Suppressor macrophage (primary cell): ENCODE data around the gene EFNB3.

Experiments used
- DNase-seq, 4 experiments: peaks; one replicate each; pipeline ENCODE4 v3.0.0-alpha.2; 2020 to 2022

The EFNB3 gene

DNA sequence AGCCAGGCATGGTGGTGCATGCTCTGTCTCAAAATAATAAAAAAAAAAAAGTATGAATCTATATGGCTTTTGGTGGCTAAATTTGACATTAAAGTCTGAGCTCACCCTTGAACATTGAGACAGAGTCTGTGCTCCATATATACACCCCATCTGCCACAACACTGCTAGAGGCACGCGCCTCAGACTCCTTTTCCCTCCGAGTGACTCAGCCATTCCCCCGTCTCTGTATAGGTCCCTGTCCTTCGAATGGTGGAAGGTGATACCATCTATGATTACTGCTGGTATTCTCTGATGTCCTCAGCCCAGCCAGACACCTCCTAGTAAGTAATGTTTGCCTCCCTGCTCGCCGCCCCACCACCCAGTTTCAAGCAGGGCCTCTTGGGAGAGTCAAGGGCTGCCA, 4.5 kb upstream of the EFNB3 start:
- no peak for DNase-seq

DNA sequence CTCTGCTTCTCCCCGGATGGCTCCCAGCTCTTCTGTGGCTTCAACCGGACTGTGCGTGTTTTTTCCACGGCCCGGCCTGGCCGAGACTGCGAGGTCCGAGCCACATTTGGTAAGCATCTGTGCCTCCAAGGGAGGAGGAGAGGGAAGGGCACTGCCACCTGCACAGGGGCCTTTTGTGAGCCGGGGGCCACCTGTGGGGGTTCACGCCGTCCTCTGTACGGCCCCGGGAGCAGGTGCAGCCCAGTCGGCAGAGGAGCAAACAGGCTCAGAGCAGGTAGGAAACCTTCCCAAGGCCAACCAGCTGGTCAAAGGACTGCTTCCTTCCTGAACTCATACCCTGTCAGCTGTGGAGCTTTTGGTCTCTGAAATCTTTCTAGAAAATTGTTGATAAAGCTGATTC, 3.3 kb upstream of the EFNB3 start:
- DNase-seq: no peak

DNA sequence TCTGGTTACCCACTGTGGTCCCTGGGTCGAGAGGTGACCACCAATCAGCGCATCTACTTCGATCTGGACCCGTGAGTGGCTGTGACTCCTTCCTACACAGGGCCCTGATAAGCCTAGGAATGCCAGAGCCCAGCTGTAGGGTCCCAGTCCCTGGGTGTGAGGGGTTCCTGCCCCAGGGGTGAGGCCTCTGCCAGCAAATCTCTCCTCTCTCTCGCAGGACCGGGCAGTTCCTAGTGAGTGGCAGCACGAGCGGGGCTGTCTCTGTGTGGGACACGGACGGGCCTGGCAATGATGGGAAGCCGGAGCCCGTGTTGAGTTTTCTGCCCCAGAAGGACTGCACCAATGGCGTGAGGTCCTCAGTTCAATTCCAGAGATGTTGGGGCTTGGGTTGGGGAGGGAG, 2.2 kb upstream of the EFNB3 start:
- DNase-seq: no peak

DNA sequence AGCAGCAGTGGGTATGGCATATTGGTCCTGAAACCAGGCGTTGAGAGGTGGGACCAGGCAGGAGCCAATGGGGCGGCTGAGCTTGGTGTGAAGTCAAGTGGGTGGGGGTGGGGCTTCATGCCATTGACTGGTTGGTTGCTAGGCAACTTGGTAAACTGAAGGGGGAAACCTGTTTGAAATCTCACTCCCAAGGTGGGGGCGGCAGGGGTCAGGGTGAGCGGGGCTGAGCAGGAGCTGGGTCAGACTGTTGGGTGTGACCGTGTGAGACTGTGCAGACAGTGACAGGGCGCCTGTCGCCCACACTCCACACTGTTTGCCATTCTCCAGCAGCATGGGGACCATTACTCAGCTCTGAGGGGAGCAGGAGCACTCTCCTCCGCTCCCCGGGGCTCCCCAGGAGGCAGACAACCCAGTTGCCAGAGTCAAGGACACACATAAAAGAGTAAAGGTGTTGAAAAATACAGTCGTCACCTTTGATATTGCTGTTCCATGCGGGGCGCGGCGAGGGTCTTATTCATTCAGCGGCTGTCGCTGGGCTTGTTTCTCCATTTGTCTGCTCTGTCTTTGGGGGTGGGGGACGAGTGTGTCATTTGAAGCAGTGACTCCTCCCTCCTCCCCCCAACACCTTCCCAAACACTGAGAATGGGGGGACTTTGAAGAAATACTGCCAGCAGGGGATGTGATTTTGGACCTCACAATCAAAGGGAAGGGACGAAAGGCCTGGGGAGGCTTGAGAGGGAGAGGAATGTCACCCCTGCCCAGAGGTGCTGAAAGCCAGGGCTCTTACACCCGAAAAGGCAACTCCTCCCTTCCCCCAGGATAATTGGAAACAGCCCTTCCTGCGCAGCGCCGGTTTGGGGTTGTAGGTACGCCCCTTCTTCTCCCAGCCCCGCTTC, 1.2 kb upstream of the EFNB3 start:
- DNase-seq: no peak

DNA sequence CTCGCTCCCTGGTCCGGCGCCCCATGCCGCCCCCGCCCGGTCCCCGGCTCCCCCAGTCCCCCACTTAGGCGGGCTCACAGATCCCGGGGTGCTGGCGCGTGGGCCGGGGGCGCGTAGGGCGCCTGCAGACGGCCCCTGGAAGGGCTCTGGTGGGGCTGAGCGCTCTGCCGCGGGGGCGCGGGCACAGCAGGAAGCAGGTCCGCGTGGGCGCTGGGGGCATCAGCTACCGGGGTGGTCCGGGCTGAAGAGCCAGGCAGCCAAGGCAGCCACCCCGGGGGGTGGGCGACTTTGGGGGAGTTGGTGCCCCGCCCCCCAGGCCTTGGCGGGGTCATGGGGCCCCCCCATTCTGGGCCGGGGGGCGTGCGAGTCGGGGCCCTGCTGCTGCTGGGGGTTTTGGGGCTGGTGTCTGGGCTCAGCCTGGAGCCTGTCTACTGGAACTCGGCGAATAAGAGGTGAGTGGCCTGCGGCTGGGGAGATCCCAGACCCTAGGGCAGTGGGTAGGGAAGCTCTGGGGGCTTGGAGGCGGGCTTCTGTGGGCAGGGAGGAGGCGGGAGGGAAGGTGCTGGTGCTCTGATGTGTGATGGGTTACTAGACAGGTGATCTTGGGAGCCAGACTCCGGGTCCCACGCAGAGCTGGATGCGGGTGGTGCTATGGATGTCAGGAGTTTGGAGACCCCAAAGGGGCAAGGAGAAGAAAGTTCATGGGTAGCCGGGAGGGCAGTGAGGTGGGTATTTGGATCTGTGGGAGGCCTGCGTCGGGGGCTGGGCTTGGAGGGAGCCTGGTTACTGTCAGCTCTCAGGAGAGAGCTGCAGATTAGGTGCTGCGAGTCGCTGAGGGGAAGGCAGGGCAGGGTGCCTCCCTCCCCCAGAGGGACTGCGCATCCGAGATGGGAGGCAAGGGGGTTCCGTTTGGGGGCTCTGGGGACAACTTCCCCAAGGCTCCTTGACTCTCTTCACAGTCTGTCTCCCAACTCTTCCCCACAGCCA, 560 bp downstream of the EFNB3 start:
- DNase-seq: no peak

DNA sequence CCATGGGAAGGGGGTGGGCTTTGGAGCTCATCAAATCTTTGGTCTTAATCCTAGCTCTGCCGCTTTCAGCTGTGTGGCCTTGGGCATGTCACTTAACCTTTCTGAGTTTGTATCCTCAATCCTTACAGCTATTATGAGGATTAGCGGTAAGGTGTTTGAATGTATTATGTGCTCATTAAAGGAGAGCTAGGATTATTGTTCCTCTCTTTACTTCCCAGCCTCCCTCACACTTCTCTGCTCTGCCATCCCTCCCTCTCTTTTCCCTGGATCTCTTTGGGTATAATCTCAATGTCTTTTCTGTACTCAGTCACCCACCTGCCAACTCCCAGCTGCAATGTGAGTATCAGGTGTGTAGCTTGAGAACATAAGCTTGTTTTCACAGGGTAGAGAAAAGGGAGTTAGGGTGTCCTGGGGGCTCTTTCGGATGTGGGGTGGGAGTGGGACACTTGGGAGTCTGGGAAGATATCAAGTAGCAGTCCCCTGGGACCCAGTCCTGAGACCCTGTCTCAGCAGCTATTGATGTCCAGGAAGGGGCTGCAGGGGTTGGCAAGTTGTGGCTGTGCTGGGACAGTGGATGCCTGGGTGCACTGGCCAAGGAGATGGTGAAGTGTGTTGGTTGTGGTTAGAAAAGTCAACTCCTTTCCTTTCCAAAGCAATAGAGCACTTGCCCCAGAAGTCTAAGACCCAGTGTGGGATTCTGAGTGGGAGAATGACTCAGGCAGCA, 1.8 kb downstream of the EFNB3 start:
- no peak for DNase-seq

DNA sequence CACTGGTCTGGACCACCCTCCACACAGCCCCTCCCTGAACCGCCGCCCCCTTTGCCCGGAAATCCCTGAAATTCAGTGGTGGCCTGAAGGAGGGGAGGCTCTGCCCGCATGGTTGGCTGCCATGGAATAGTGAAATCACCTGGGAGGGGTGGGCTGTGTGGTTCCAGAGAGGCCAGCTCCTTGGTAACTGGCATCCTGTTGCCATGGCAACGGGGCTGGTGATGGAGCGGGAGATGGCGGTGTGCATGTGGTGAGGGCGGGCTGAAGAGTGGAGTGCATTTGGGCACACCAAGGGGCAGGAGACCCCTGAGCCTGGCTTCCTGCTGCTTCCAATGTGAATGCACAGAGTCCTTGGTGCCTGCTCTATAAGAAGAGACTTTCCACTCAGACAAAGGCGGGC, 2.4 kb downstream of the EFNB3 start:
- no peak for DNase-seq

DNA sequence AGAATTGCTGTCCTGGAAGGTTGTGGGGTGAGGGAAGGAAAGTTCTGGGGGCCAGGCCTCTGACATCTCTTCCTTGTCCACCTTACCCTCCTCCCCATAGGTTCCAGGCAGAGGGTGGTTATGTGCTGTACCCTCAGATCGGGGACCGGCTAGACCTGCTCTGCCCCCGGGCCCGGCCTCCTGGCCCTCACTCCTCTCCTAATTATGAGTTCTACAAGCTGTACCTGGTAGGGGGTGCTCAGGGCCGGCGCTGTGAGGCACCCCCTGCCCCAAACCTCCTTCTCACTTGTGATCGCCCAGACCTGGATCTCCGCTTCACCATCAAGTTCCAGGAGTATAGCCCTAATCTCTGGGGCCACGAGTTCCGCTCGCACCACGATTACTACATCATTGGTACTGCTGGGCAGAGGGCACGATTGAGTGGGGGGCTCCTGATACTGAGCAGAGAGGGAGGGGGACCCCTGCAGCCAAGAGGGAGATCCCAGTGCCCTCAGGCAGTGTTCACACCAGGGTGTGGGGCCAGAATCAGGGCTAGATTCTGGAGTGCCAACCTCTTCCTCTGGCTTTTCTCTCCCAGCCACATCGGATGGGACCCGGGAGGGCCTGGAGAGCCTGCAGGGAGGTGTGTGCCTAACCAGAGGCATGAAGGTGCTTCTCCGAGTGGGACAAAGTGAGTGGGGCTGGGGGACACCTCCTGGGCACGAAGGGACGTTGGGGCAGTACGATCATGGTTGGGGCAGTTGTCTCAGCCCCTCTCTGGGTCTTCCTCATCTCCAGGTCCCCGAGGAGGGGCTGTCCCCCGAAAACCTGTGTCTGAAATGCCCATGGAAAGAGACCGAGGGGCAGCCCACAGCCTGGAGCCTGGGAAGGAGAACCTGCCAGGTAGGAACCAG, 3.1 kb downstream of the EFNB3 start:
- DNase-seq: no peak

DNA sequence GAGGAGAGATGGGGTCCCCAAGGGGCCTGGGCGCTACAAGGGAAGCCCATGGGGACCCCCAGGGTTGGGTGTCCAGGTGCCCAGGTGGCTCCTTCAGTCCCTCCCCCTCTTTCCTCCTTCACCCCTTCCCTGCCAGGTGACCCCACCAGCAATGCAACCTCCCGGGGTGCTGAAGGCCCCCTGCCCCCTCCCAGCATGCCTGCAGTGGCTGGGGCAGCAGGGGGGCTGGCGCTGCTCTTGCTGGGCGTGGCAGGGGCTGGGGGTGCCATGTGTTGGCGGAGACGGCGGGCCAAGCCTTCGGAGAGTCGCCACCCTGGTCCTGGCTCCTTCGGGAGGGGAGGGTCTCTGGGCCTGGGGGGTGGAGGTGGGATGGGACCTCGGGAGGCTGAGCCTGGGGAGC, 4.0 kb downstream of the EFNB3 start:
- no peak for DNase-seq

DNA sequence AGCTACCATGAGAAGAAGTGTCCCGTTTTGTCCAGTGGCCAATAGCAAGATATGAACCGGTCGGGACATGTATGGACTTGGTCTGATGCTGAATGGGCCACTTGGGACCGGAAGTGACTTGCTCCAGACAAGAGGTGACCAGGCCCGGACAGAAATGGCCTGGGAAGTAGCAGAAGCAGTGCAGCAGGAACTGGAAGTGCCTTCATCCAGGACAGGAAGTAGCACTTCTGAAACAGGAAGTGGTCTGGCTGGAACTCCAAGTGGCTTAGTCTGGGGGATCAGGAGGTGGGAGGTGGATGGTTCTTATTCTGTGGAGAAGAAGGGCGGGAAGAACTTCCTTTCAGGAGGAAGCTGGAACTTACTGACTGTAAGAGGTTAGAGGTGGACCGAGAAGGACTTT, 5.3 kb downstream of the EFNB3 start:
- DNase-seq: peak; percentile 22 to 57 (median 46)

DNA sequence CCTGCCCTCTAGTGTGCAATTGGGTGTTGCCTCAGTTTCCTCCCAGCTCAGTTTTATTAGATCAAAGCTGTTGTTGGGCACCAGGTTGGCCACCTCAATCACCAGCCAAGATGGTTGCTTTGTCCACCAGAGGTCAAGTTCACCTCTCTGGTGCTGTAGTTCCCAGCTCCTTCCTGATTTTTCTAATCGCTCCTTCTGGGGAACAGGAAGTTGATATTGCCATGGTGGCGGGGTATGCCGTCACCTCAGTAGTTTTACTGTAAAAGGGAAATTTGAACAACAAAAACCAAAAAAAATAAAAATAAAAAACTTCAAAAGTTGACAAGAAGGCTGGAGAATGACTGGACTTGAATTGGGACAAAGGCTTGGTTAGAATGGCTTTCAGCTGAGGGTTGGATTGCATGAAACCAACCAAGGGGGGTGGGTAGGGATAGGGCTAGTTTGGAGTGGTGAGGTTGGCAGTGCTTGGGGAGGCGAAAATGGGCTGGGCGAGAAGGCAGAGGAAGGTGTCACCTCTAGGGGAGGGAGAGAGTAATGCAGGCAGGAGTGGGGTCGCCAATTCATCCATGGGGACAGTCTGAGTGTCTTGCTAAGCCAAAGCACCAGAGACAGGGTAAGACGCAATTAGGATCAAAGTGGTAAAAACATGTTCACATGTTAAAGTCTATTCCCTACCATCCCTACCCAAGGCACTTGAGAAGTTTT, 6.2 kb downstream of the EFNB3 start:
- peak; percentile 40 to 66 (median 56) for DNase-seq

DNA sequence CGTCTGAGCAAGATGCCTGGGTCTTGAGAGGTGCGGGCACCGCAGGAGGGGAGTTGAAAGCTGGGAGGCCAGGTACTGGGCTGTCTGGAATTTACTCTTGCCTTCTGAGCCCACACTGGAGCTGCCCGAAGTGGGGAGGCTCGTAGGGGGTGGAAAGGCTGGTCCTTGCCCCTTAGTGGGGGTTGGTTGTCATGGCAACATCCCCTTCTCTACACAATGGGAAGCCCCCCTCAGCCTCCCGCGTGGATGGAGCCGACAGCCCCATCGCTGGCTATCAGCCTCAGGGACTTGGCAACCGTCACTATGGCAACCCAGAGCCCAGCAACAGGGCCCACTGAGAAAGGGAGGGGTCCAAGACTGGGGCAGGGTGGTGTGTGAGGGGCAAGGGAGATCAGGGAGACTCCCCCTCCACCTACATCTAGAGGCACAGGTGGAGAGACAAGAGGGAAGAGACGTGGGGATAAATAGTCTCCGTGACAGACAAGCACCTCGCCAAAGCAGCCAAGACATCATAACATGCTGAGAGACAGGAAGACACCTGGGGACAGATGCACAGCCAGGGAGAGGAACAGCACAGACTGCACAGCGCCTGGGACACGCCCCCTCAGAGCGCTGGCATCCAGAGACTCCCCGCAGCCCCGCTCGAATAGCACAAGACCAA, 7.2 kb downstream of the EFNB3 start:
- no peak for DNase-seq

DNA sequence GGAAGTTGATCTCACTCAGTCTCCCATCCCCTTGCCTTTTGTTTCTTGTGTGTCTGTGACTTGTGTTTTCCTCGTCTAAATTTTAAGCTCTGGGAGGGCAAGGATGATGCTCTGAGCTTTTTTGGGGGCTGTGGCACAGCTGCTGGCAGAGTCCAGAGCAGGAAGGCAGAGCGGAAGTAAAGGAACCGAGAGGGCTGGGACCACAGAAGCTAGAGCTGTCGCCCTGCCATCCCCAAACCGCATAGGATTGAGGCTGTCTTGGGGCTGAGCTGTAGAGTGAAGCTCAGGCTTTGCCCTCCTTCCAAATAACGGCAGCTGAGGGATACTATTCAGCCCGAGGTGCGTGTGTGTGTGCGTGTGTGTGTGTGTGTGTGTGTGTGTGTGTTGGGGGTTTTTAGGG, 8.8 kb downstream of the EFNB3 start:
- DNase-seq: peak in 2 of 4 experiments; percentile 19 to 24

DNA sequence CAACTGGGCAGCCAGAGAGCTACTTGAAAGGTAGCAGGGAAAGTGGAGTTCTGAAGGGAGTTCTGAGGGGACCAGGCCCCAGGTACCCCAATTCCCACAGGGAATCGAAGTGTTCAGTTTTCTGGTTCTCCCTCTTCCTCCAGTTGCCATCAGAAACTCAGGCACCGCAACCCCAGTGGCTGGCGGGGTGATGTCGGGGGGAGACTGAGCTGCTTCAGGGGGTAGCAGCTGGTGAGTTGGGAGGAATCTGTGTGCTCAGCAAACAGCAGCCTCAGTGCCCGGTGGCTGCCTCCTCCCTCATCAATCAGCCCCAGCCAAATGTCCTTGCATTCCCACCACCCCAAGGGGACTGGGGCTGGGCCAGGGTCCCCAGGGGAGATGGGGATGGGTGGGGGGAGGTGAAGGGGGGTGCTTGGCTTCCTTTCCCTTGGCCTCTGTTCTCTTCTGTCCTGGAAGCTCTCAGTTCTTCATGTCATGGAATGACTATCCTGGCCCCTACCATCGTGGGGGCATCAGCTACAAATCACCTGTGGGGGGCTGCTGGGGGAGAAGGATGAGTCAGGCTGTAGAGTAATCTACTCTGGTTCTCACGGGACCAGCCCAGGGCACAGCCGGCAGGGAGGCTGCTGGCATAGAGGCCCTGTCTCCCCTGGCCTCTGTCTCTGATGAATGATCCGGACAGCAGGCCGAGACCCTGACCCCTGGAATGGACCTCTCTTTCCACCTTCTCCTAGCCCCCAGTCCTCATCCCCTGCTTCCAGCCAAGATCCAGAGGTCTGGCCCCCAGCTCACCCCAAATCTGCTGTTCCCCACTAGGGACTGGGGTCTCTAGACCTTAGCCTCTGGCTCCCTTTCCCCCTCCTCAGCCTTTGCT, 10.0 kb downstream of the EFNB3 start:
- no peak for DNase-seq

DNA sequence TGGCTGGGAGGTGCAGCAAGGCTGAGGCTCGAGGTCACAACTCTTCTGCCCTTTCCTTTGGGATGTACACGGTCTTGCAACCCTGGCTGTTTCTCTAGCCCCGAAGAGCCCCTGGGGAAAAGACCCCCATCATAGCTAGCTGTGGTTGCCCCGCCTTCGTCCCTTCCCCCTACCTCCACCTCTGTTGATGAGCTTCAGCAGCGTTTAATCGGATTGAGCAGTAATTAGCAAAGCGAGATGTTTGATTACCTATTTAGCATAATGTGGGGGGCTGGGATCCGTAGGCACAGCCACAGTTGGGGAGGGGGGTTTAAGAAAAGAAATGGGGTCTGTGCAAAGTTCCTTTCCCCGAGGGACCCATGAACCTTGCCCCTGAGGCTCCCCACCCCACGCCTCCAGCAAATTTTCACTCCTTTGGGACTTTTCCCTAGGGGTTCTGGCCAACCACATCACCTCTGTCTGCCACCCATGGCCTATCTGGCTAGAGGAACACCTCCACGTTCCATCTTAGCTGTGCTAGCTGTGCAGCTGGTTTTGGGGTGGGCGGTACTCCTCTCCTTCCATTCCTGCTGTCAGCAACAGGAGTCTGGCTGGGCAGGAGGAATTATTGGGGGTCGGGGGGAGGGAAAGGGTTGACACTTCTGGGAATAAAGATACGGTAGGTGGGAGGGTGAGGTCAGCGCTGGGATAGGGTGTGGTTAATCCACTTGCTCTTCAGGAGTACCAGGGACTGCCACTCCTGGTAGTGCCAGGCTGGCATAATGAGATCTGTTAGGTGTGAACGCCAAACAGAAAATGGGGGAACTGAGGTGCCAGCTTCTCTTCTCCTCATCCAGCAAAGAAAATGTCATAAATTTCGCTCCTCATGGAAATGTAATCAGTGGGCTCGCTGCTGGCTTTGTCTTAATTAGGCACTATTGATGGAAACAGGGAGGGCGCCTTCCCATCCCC, 11.2 kb downstream of the EFNB3 start:
- DNase-seq: no peak

DNA sequence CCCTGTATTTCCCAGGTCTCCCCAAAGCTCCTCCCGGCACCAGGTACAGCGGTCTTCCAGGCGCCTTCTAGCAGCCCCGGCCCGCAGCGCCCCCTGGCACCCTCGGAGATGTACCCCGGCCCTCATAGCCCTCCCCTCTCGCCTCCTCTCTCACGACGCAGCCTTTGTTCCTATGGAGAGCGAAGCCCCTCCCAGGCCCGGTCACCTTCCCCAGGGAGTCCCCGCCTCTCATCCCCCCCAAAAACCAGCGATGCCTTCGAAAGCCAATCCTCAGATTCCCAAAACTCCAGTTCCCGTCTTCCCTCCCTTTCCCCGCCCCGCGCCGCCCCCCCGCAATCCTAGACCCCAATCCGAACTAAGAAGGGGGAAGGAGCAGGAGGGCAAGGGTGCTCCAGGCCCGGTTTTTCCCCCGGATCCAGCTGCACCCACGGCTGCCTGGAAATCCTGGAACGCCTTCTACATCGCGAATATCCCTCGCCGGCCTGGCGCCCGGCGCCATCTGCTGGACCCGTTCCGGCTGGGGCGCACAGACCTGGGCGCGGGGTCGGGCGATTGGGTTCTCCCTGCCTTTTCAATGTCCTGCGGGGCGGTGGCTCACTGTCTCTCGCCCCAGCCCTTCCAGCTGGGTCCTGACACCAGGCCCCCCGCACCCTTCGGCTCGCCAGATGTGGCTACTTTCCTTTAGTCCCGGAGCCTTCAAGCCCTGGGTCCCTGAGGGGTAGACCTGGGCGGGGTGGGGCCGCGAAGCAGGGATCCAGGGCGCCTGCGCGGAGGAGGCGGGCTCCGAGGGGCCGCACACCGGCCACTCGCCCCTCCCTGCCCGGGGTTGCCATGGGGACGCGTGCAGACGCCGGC, 12.1 kb downstream of the EFNB3 start, which contains the start of gene DNAH2:
Gene DNAH2 (plus strand): TSS at position 844 of the 855 bp plus-strand sequence. CDS start 1,991 bp downstream, outside the sequence.
- peak; percentile 66 to 82 (median 68) for DNase-seq

DNA sequence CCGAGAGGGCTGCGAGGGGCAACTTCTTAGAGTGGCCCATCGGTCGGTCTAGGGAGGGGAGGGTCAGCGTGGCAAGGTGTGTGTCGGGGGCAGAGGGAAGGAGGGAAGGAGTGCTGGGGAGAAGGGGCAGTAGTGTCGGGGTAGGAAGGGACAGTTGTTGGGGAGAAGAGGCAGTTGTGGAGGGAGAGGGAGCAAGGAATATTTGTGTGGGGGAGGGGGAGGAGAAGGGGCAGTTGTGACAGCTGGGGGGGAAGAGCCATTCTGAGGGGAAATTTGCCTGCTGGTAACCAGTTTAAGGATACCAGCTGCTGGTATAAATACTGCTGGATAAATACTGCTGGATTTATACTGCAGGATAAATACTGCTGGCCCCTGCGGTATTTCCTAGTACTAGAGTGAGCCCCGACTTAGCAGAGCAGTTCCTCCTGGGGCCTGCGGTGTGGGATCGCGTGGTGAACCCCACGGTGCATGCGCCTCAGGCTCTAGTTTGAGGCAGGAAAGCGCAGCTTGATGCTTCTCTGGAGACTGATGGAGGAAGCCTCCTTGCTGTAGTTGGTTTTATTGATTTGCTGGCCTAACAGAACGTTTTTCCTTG, 12.9 kb downstream of the EFNB3 start:
- DNase-seq: peak; percentile 45 to 73 (median 62)
